Measurements from ENCODE around the gene RIT2. TPM values are rescaled to one million over a fixed set of nuclear protein-coding genes. Genes with fewer than 3 reads are reported as not detected.

Gene RIT2
- total RNA-seq, 2 donors from 2014 or later: not detected

DNA sequence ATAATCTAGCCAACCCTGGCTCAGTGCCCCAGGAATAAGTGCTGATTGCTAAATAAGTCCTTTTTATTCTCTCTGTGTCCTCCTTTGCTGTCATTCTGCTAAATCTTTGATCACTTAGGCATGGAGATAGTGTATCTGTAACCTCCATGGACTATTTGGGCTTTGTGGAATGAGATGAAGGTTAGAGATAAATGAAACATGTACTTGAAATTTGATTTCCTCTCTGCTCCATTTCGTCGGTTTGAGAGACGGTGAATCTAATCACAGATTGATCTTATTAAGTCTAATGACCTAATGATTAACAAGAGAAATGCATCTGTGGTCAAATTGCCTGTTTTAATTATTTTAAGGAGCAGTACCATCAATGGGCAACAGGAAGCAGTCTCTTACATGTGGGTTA lies 159.2 kb downstream of the RIT2 start:
- DNase-seq (no peak), ATAC-seq (no peak)
- intact Hi-C loops (cut with DNase I, micrococcal nuclease): no loop called here

DNA sequence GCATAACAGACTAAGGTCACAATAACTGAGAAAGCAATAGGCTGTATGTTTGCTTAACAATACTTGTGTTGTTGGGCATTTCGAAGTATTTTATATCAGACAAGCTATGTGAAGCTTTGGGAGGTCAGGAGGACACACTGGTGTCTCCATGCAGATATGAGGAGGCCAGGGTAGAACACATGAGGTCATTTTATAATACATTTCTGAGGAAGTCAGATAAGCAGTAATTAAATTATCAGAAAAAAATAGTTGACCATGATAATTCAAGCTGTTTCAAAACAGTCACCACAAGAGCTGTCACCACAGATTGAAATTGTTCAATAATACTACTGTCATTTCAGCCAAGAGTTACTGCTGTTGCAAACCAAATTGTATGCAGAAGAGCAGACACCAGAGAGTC lies 160.6 kb downstream of the RIT2 start:
- intact Hi-C loops (cut with DNase I, micrococcal nuclease): no loop called here
- no peak for ATAC-seq
- no peak for DNase-seq

DNA sequence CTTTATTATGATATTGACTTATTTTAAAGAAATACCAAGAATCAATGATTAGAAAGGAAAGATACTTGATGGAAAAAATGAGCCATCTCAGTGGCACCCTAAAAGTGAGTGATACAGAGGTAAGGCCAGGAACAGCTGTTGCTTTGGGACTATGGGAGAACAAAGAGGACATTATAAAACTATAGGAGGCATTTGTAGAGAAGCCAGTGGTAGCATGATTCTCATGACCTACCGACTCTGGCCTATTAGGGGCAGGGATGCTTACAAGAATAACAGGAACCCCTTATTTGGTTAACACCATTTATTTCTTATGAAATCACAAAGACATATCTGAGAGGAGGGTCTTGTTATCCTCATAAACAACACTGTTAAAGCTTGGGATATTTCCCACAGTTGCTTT lies 162.2 kb downstream of the RIT2 start:
- ATAC-seq: no peak
- intact Hi-C loops (cut with DNase I, micrococcal nuclease): no loop called here
- DNase-seq: no peak

DNA sequence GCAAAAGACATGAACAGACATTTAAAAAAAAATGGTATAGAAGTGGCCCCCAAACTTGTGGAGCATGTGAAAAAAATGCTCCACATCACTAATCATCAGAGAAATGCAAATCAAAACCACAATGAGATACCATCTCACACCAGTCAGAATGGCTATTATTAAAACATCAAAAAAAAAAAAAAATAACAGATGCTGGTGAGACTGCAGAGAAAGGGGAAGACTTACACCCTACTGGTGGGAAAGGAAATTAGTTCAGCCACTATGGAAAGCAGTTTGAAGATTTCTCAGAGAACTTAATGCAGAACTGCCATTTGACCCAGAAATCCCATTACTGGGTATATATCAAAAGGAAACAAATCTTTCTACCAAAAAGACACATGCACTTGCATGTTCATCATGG lies 164.8 kb downstream of the RIT2 start:
- DNase-seq (no peak), ATAC-seq (no peak)
- intact Hi-C loops (cut with DNase I, micrococcal nuclease): no loop called here

DNA sequence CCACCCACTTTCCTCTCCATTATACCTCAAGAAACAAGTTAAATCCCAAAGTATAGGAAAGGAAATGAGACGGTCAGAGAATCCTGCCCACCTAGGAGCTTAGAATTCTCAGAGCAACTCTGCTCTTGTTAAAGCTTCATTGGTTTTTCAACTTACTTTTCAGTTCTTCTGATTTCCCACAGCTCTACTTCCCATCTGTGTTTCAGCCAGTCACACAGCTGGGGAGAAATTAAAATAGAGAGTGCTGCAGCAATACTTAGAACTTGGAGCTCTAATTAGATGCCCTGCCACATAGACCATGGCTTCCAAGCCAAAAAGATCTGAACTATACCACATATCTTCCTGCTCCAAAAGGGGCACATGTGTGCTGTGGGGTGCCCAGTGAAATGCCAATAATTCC lies 166.7 kb downstream of the RIT2 start:
- ATAC-seq (no peak), DNase-seq (no peak)
- intact Hi-C loops (cut with DNase I, micrococcal nuclease): no loop called here

DNA sequence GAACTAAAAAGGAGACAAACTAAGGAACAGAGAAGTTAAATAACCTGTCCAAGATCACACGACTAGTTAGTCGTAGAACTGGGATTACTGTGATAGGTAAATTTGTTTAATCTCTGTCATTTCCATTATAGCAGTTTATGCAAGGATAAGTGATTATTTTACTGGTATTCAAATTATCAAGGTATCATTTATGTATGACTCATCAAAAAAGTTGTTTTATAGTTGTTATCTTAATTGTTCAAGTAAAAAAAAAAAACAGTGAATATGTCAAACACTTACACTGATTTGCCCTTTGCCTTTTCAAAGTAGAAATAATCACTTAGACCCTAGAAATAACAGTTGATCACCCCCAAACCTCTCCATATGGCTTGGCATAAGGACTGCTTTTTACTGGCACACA lies 173.6 kb downstream of the RIT2 start:
- DNase-seq (no peak), ATAC-seq (no peak)
- intact Hi-C loops (cut with DNase I, micrococcal nuclease): no loop called here

DNA sequence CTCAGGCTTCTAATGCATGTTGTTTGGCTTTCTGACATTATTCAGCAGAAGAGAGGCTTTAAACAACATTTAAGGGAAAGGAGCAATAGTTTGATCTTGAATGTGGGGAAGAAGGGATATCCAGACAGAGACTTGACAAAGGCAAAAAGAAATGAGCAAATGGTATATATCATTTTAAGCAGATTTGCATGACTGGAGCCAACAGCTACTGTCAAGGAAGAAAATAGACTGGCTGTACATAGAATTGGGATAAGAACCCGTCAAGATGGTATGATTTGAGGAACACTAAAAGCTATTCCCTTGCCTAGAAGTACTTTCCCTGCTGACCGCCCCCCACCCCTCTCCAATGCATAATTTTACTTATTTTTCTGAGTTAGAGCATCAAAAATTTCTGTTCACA lies 174.5 kb downstream of the RIT2 start:
- intact Hi-C loops (cut with DNase I, micrococcal nuclease): no loop called here
- DNase-seq: no peak
- ATAC-seq: no peak

DNA sequence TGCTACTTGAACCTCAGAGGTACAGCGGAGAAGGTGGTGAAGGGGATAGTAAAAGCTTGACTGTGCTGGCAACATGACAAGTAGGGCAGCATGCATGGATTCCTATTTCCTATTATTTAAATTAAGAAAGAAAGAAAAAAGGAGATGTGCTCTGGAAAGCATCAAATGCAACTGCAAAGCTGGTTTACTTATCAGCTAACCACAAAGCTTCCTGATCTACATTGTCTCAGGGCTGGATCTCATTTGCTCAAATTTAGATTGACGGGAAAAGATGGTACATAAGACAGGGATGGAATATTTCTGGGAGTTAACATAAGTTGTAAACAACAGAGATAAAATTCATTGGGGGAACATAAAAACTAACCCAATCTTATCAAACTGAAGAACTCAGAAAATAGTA lies 178.0 kb downstream of the RIT2 start:
- no peak for DNase-seq
- intact Hi-C loops (cut with DNase I, micrococcal nuclease): no loop called here
- no peak for ATAC-seq

DNA sequence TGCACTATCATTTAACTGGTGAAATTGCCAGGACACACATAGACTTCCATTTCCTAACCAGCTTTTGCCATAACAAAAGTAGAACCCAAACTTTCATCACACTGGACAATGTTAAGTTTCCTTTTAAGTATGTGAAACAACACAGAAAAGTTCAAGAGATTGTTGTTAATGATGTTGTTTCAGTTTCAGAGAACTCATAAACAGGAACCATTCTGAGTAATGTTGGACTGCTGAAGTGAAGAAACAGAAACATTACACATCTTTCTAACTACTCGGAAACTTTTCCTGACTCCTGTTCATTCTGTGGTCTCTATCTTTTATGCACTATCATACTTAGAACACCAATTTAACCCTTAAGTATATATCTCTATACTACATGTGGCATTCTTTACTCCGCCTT lies 179.2 kb downstream of the RIT2 start:
- DNase-seq (no peak), ATAC-seq (no peak)
- intact Hi-C loops (cut with DNase I, micrococcal nuclease): no loop called here

DNA sequence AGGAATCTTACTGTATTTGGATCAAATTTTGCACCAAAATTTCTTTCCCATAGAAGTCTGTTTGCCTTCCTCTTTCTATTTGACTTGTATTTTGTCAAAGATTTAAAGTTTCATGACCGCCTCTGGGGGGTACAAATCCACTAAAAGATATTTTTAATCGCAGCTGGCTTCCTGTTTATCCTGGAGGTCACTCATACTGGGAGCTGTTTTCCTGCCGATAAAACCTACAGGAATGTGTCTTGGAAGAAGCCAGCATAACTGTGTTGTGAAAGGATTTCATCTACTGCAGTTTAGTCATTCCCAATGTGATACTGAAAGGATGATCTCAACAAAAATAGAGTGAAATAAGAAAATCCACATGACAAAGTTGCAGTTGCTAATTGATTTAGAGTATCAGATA lies 184.0 kb downstream of the RIT2 start:
- DNase-seq (no peak), ATAC-seq (no peak)
- intact Hi-C loops (cut with DNase I, micrococcal nuclease): no loop called here

DNA sequence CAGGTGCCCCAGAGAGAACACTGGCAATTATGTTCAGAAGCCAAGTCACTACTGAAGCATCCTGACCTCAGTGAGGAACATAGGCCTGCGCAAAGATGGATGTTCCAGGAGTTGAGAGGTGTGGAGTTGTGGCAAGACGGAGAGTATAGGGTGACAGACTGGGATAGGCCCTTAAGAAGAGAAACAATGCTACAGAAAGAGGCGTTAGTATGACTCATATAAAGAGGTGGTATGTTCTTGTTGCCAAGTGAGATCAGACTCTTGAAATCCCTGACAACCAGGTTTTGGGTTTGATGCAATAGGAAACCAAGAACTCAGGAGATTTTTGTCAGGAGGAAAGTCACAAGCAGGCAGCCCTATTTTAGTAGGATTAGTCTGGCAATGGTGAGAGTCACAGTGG lies 185.6 kb downstream of the RIT2 start:
- ATAC-seq (no peak), DNase-seq (no peak)
- intact Hi-C loops (cut with DNase I, micrococcal nuclease): no loop called here

DNA sequence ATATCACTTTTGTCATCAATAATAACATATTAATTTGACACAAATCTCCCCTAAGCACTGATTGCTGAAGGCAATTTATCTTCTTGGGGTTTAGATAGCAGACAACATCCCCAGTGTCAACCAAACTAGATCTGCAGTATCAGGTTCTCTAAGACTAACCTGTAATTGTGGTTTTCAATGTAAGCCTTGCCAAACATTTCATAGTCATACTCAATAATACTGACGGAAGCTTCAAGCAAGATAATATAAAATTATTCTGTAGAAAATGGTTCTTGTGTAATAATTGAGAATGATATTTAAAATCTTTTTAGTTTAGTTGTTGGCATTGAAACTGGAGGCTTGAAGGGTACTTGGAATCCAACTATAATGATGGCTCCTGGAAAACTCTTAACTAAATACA lies 186.3 kb downstream of the RIT2 start:
- intact Hi-C loops (cut with DNase I, micrococcal nuclease): no loop called here
- ATAC-seq: no peak
- DNase-seq: no peak

DNA sequence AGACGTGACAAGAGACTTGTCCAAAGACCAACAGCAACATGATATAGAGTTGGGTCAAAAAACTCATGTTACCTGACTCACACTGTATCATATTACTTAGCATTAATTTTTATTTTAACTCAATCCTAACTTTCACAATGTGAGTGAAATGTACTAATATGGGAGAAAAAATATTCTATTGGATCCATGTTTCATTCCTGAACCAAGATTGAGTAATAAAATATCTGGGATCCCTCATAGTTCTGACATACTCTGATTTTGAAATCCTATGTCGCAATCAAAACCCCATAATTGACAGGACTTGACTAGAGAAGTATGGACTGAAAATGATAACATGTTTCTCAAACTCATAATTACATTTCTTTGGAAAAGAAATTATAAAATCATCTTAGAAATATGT lies 190.4 kb downstream of the RIT2 start:
- ATAC-seq: no peak
- no peak for DNase-seq
- intact Hi-C loops (cut with DNase I, micrococcal nuclease): no loop called here

DNA sequence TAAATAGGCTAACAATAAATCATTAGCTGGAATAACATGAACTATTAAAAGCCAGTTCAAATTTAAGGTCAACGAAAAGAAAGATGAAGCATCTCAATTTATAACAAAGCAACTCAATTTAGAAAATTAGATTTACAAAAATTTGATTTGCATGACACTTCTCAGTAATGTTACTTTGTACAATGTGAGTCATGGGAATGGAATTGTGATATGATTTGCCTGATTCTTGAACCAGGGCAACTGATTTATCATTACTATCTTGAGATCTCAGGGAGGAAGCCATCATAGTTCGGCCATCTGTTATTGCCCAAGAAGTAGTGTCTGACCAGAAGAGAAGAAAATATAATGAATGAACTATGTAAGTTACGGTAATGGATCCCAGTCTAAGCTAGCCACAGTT lies 193.1 kb downstream of the RIT2 start:
- ATAC-seq (no peak), DNase-seq (no peak)
- intact Hi-C loops (cut with DNase I, micrococcal nuclease): no loop called here

DNA sequence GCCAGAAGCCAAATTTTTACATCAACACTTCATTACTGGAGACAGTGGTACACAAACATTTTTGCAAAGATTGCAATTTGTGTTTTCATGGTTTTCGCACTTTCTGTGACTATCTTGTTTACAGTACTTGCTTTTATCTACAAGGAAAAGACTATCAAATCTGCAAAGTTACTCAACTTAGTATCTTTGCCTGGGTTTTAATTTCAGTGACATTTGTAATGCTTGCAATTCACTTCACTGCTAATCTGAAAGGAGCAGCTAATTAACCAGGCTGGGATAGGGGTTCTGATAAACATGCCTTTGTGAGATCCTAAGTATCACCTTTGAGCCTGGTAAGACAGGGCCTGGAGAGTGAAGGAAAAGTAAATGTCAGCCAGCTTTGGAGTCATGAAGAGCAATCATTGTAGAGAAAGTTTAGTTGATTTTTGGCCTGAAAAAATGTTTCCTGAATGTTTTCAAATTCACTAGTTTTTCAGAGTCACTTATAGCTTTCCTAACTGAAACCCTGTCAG lies 194.2 kb downstream of the RIT2 start:
- intact Hi-C loops (cut with DNase I, micrococcal nuclease): no loop called here
- no peak for ATAC-seq
- no peak for DNase-seq

DNA sequence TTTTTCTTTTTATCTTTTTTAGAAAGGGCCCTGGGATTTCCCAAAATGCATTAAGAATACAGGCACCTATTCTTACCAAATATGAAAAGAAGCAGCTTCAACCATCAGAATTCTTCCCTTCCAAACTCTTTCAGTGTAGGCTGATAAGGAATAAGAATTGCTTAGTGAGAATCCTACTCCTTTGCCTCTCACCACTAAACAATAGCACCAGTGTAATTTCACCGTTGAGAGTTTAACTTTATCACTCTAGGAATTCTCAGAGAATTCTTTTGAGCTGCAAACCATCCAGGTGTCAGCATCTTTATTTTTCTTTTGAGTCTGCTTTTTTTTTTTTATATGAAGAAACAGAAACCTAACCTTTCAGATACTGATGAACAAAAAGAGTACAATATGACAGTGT lies 194.9 kb downstream of the RIT2 start:
- DNase-seq: no peak
- intact Hi-C loops (cut with DNase I, micrococcal nuclease): no loop called here
- ATAC-seq: no peak

DNA sequence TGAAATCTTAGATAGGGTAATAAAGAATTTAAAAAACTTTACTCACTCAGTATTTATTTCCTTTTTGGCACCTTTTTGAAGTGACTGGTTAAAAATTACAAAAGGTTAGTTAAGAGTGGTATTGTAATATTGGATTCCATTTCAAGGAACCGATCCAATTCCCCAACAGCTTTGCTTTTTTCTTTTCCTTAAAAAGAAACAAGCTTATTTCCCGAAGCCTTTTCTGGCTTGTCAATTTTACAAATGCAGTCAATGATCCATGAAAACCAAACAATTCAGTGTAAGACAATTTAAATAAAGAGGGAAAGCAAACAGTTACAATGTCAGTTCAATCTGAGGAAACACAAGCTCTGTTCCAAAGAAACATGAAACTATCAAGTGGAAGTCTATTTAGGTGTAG lies 200.2 kb downstream of the RIT2 start:
- DNase-seq (no peak), ATAC-seq (no peak)
- intact Hi-C loops (cut with DNase I, micrococcal nuclease): no loop called here

DNA sequence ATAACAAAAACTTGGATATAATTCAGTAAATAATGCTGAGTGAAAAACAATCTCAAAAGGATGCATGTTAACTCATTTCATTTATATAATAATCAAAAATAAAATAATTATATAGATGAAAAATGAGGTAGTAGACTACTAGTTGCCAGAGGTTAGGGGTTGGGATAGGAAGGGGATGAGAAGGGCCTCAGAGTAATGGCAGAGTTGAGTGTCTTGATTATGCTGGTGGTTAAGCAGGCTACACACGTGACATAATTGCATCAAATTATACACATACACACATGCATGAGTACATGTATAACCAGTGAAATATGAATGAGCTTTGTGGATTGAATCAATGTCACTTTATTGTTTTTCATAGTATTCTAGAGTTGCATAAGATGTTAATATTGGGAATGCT lies 201.0 kb downstream of the RIT2 start:
- DNase-seq: no peak
- no peak for ATAC-seq
- intact Hi-C loops (cut with DNase I, micrococcal nuclease): no loop called here

DNA sequence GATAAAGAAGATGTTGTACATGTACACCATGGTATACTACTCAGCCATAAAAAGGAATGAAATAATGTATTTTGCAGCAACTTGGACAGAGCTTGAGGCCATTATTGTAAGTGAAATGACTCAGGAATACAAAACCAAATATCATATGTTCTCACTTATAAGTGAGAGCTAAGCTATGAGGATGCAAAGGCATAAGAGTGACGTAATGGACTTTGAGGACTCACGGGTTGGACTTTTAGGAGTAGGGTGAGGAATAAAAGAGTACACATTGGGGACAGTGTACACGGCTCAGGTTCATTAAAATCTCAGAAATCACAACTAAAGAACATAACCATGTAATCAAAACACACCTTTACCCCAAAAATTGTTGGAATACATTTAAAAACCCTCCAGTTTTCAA lies 206.4 kb downstream of the RIT2 start:
- intact Hi-C loops (cut with DNase I, micrococcal nuclease): no loop called here
- ATAC-seq (no peak), DNase-seq (no peak)

DNA sequence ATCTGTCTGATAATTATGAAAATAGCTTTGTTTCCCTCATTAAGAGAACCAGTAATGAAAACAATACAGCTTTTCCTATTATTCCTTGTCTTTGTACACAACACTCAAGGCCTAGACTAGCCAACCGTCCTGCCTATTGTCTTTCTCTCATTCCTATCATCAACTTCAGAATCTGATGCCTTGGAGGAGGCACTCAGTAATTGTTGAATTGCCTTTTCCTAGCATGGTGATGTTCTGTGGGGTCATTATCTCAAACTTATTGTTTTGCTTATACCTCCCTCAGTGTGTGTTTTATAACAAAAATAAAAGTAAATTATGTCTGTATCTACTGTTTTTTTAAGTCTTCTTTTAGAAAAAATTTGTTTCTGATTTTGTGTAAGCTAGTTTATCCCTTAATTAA lies 208.7 kb downstream of the RIT2 start:
- no peak for ATAC-seq
- intact Hi-C loops (cut with DNase I, micrococcal nuclease): no loop called here
- DNase-seq: no peak

DNA sequence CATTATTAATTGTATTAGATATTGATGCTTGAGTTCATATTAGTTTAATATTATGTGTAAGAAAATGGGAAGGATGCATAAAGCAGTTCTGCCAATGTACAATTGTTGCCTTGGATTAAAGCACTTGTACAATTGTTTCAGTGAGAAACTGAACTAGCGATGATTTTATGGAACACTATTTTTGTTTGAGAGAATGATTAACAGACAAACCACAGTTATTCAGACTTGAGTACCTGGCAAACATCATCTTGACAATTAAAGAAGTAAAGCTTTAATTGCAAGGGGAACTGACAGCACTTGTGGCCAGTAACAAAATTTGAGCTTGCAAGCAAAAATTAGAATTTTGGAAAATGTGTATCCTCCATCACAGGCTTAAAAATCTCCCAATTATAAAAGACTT lies 214.3 kb downstream of the RIT2 start:
- DNase-seq (no peak), ATAC-seq (no peak)
- intact Hi-C loops (cut with DNase I, micrococcal nuclease): no loop called here

DNA sequence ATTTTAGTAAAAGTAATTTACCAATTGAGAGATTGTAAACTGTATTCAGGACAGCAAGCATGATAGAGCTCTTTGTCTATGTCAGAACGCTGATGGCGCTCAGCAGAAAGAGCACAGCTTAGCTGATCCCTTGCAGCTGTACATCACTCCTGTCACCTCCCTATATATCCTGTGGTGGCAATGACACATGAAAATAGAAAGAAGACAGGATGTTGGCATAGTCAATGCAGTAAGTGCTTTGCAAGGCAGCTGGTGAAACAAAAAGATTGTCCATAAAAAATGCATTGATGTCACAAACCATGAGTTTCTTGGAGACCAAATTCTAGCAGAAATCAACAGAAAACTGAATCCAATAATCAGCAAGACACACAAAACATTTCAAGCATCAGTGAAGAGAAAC lies 221.5 kb downstream of the RIT2 start:
- no peak for ATAC-seq
- intact Hi-C loops (cut with DNase I, micrococcal nuclease): no loop called here
- no peak for DNase-seq
